Testis (tissue), 2 donors: ENCODE measurements around the gene DNAJC11.
"Not testable (repeated sequence)": the region's sequence is repeated elsewhere in the genome, so short reads cannot be mapped to it uniquely, and the experiment has no call there.

Source experiments
- CTCF ChIP-seq, 3 experiments: fragments of 450-650 bp in 2 of 3; fragments of 200-600 bp in 1 of 3; sonication (generic) in 1 of 3; IDR thresholded peaks; one replicate each; pipeline ENCODE4 v1.5.1; 2016 to 2019; ENCODE audit warnings: antibody characterized with exemption in 3 of 3, mild to moderate bottlenecking in 2 of 3, moderate library complexity in 1 of 3
- POLR2A ChIP-seq: fragments of 450-650 bp; IDR thresholded peaks from one replicate; pipeline ENCODE4 v1.6.1; 2017; ENCODE audit warnings: antibody characterized with exemption, mild to moderate bottlenecking, moderate library complexity

- TF ChIP-seq CTCF (IDR thresholded peaks at IDR 0.05); POLR2A: not testable (repeated sequence)
Measured at GRCh38 chr1:6742676-6743188, 41.1 kb upstream of the DNAJC11 start.
